Endothelial cell of umbilical vein (primary cell): Measurements from ENCODE around the gene KIF6. TPM values are rescaled to one million over a fixed set of nuclear protein-coding genes. Genes with fewer than 3 reads are reported as not detected.

Experiments used
- BruUV-seq: library from RNA; stranded (reverse); fragments of 400-500 nt; replicated peaks from 2 replicates; lab custom pipeline; 2021; lab: Mats Ljungman, UMichigan
- CTCF ChIA-PET: fragments of 300-600, 350-600 bp; sonication (Branson Sonifier 250); formaldehyde crosslinking; loops from one replicate; lab custom pipeline; 2021; ENCODE audit warnings: antibody characterized with exemption, inconsistent platforms; lab: Charles Lee
- POLR2A ChIA-PET: fragments of 300-600, 350-600 bp; sonication (Branson Sonifier 250); formaldehyde crosslinking; loops from one replicate; lab custom pipeline; 2021; ENCODE audit warnings: antibody characterized with exemption, inconsistent platforms; lab: Charles Lee
- DNase-seq: peaks from one replicate; pipeline ENCODE4 v3.0.0-alpha.2; 2011; ENCODE audit warnings: low read depth, low spot score
- FAIRE-seq: peaks from 2 replicates; lab custom pipeline; 2011; peaks lifted over from hg19 to GRCh38; lab: Jason Lieb, UNC
- H2AFZ ChIP-seq: 2 replicates; pipeline ENCODE4 v1.6.0; 2012; ENCODE audit warnings: low read depth, low read length, control low read depth, inconsistent platforms
- H3K27ac ChIP-seq: 2 replicates; pipeline ENCODE4 v1.5.1; 2011; ENCODE audit warnings: low read depth, mild to moderate bottlenecking, control low read depth, low read length, moderate library complexity; ENCODE audit not compliant: insufficient read depth
- H3K27me3 ChIP-seq, 2 experiments: 2 replicates each; pipeline versions ENCODE4 v1.6.0 to v1.6.1; 2011; ENCODE audit warnings: low read length in 2 of 2, mixed read lengths in 1 of 2; ENCODE audit not compliant: control insufficient read depth in 2 of 2, insufficient read depth in 2 of 2
- H3K36me3 ChIP-seq, 2 experiments: 2 replicates in 1 of 2; 3 replicates in 1 of 2; pipeline ENCODE4 v1.5.1; 2011; ENCODE audit warnings: low read length in 2 of 2, mild to moderate bottlenecking in 1 of 2, moderate library complexity in 1 of 2; ENCODE audit not compliant: control insufficient read depth in 2 of 2, insufficient read depth in 2 of 2; ENCODE audit errors: extremely low read depth in 1 of 2
- H3K4me1 ChIP-seq: 3 replicates; pipeline ENCODE4 v1.5.1; 2011; ENCODE audit warnings: mild to moderate bottlenecking, low read length; ENCODE audit not compliant: control insufficient read depth, insufficient read depth; ENCODE audit errors: extremely low read depth
- H3K4me2 ChIP-seq: 2 replicates; pipeline ENCODE4 v1.6.1; 2011; ENCODE audit warnings: low read length, control low read depth, mixed read lengths; ENCODE audit not compliant: insufficient read depth
- H3K4me3 ChIP-seq, 3 experiments: fragments of 200-600 bp in 1 of 3; sonication (generic), shearing (Covaris generic) in 1 of 3; replicated peaks in 1 of 3; 2 replicates each; pipeline ENCODE4 v1.5.1; 2011 to 2016; ENCODE audit warnings: control low read depth in 3 of 3, low read length in 3 of 3, mild to moderate bottlenecking in 2 of 3, inconsistent platforms in 1 of 3, low read depth in 1 of 3, moderate library complexity in 1 of 3; ENCODE audit not compliant: insufficient read depth in 1 of 3
- H3K79me2 ChIP-seq: 2 replicates; pipeline ENCODE4 v1.6.0; 2012; ENCODE audit warnings: low read length, inconsistent platforms; ENCODE audit not compliant: control insufficient read depth, insufficient read depth
- H3K9ac ChIP-seq: replicated peaks from 2 replicates; pipeline ENCODE3; 2011; ENCODE audit warnings: low read length, control low read depth; ENCODE audit not compliant: insufficient read depth; ENCODE audit errors: extremely low read depth
- H3K9me1 ChIP-seq: replicated peaks from 3 replicates; pipeline ENCODE4 v1.6.0; 2011; ENCODE audit warnings: mild to moderate bottlenecking, low read length; ENCODE audit not compliant: control insufficient read depth, insufficient read depth; ENCODE audit errors: extremely low read depth
- H3K9me3 ChIP-seq: replicated peaks from 2 replicates; pipeline ENCODE4 v1.5.1; 2012; ENCODE audit warnings: low read length, inconsistent platforms; ENCODE audit not compliant: control insufficient read depth, insufficient read depth
- H4K20me1 ChIP-seq: replicated peaks from 2 replicates; pipeline ENCODE3; 2011; ENCODE audit warnings: mild to moderate bottlenecking, low read length; ENCODE audit not compliant: control insufficient read depth, insufficient read depth; ENCODE audit errors: extremely low read depth
- EZH2 ChIP-seq: IDR thresholded peaks from 2 replicates; pipeline ENCODE4 v1.6.1; 2012; ENCODE audit warnings: borderline replicate concordance, low read depth, mild to moderate bottlenecking, moderate library complexity, low read length, inconsistent platforms; ENCODE audit not compliant: severe bottlenecking
- FOS ChIP-seq: IDR thresholded peaks from 2 replicates; pipeline ENCODE4 v1.6.1; 2011; ENCODE audit warnings: mild to moderate bottlenecking, low read length, moderate library complexity, borderline replicate concordance; ENCODE audit not compliant: insufficient read depth
- GATA2 ChIP-seq: IDR thresholded peaks from 2 replicates; pipeline ENCODE4 v1.7.0; 2011; ENCODE audit warnings: low read depth, mild to moderate bottlenecking, moderate library complexity, mixed read lengths, low read length; ENCODE audit not compliant: insufficient read length, insufficient read depth
- JUN ChIP-seq: IDR thresholded peaks from 2 replicates; pipeline ENCODE4 v1.6.1; 2011; ENCODE audit warnings: borderline replicate concordance, low read depth; ENCODE audit not compliant: insufficient read length, insufficient read depth
- MAX ChIP-seq: IDR thresholded peaks from 2 replicates; pipeline ENCODE4 v1.6.1; 2011; ENCODE audit not compliant: insufficient read depth, insufficient read length
- MYC ChIP-seq: IDR thresholded peaks from one replicate; pipeline ENCODE4 v1.6.1; 2011; ENCODE audit warnings: mild to moderate bottlenecking, low read depth, low read length
- POLR2A ChIP-seq: IDR thresholded peaks from 2 replicates; pipeline ENCODE4 v1.6.1; 2012; ENCODE audit warnings: low read depth, mild to moderate bottlenecking, control low read depth, low read length
- POLR2AphosphoS5 ChIP-seq: IDR thresholded peaks from 2 replicates; pipeline ENCODE4 v1.6.1; 2012; ENCODE audit warnings: low read depth, mild to moderate bottlenecking, control low read depth, low read length, moderate library complexity; ENCODE audit not compliant: insufficient read depth
- dilution Hi-C: fragments of 300-500 bp; cut with MboI; formaldehyde crosslinking; loops from one replicate; pipeline ENCODE4 v1.15.0; 2019; ENCODE audit warnings: low sequenced_read_pairs; ENCODE audit not compliant: extremely low pct_ligation_motif_present
- intact Hi-C: fragments of 100-400 bp; cut with micrococcal nuclease; formaldehyde crosslinking; loops from one replicate; pipeline ENCODE4 v1.10.0; 2022
- polyA plus RNA-seq, 4 experiments: library from polyadenylated mRNA; depleted of rRNA in 3 of 4; stranded (reverse) in 3 of 4; unstranded in 1 of 4; fragments of >200 nt; gene quantifications; 2 replicates each; pipeline versions ENCODE4 v1.2.1 to v1.2.3, GENCODE V29; 2011 to 2012; ENCODE audit warnings: missing spikeins in 1 of 4
- total RNA-seq: library from RNA; stranded (reverse); gene quantifications from 2 replicates; pipeline ENCODE4 v1.2.3, GENCODE V29; 2021
- TF ChIP-seq, protein P1 (sequence below), 2 donors: IDR thresholded peaks; 1 replicate in 1 of 2; 2 replicates in 1 of 2; pipeline ENCODE4 v1.5.1; 2011; ENCODE audit warnings: low read length in 2 of 2, mild to moderate bottlenecking in 2 of 2, moderate library complexity in 2 of 2, control low read depth in 1 of 2, inconsistent platforms in 1 of 2, low read depth in 1 of 2; ENCODE audit not compliant: insufficient read depth in 1 of 2; ENCODE audit errors: extremely low read depth in 1 of 2

KIF6 gene
- total and polyA plus RNA-seq, 2 donors (not counting 3 experiments of a cell fraction or from before 2014, with no cell fraction given) = not detected

- dilution Hi-C loops = no loop called here
Observed at GRCh38 chr6:39411465-39411864, 313.7 kb downstream of the KIF6 start.

More at GRCh38 chr6:39411465-39411864, 313.7 kb downstream of the KIF6 start:
- no peaks in the 10 kb centered on the region for H3K36me3 ChIP-seq
- H3K9ac ChIP-seq = no peak overlapping the region
- no peak overlapping the region for H3K4me2 ChIP-seq
- FAIRE-seq = no peak
- intact Hi-C loops = no loop called here
- H3K9me3 ChIP-seq = no peaks in the 10 kb centered on the region
- no TSS peak for BruUV-seq
- H3K4me1 ChIP-seq = no peaks in the 10 kb centered on the region
- ChIA-PET CTCF (no interaction called here), POLR2A (no interaction called here)
- H3K9me1 ChIP-seq = no peaks in the 10 kb centered on the region
- TF ChIP-seq JUN = no peak
- TF ChIP-seq FOS = no peak
- no peak for TF ChIP-seq MAX
- TF ChIP-seq POLR2A = no peak
- TF ChIP-seq EZH2 = no peak
- TF ChIP-seq GATA2 = no peak
- TF ChIP-seq POLR2AphosphoS5 = no peak
- TF ChIP-seq MYC = no peak
- TF ChIP-seq, protein P1, sequence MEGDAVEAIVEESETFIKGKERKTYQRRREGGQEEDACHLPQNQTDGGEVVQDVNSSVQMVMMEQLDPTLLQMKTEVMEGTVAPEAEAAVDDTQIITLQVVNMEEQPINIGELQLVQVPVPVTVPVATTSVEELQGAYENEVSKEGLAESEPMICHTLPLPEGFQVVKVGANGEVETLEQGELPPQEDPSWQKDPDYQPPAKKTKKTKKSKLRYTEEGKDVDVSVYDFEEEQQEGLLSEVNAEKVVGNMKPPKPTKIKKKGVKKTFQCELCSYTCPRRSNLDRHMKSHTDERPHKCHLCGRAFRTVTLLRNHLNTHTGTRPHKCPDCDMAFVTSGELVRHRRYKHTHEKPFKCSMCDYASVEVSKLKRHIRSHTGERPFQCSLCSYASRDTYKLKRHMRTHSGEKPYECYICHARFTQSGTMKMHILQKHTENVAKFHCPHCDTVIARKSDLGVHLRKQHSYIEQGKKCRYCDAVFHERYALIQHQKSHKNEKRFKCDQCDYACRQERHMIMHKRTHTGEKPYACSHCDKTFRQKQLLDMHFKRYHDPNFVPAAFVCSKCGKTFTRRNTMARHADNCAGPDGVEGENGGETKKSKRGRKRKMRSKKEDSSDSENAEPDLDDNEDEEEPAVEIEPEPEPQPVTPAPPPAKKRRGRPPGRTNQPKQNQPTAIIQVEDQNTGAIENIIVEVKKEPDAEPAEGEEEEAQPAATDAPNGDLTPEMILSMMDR (IDR thresholded peaks at IDR 0.05; ENCODE audit: extremely low read depth in 1 of 2, insufficient read depth in 1 of 2, low read depth in 1 of 2, low read length in 2 of 2) = no peak
- no peaks in the 10 kb centered on the region for H4K20me1 ChIP-seq
- H3K27ac ChIP-seq = no peak overlapping the region
- DNase-seq = no peak
- no peak overlapping the region for H3K4me3 ChIP-seq
- H3K27me3 ChIP-seq = no peaks in the 10 kb centered on the region
- H3K79me2 ChIP-seq = no peaks in the 10 kb centered on the region
- H2AFZ ChIP-seq = no peak overlapping the region
